Nephron (organoid): Measurements from ENCODE around the gene CFAP91.

Experiments used
- H3K27ac Mint-ChIP-seq, 3 experiments: 2 replicates each; pipeline ENCODE4 v1.8.0; 2020; ENCODE audit warnings: mixed read lengths in 3 of 3, mild to moderate bottlenecking in 2 of 3, moderate library complexity in 1 of 3
- H3K27me3 Mint-ChIP-seq: 2 replicates; pipeline ENCODE4 v1.8.0; 2021; ENCODE audit warnings: low read depth, mild to moderate bottlenecking, moderate library complexity, mixed read lengths
- H3K36me3 Mint-ChIP-seq: 2 replicates; pipeline ENCODE4 v1.8.0; 2020; ENCODE audit warnings: low read depth, mixed read lengths
- H3K4me1 Mint-ChIP-seq: 2 replicates; pipeline ENCODE4 v1.8.0; 2020; ENCODE audit warnings: mixed read lengths
- H3K4me3 Mint-ChIP-seq, 3 experiments: 2 replicates each; pipeline ENCODE4 v1.8.0; 2020; ENCODE audit warnings: mild to moderate bottlenecking in 3 of 3, mixed read lengths in 3 of 3, moderate library complexity in 2 of 3
- H3K9me3 Mint-ChIP-seq: 2 replicates; pipeline ENCODE4 v1.8.0; 2020; ENCODE audit warnings: mixed read lengths
- TF ChIP-seq, protein P1 (sequence below), 3 experiments: fragments of 200-600 bp; sonication (generic); IDR thresholded peaks; one replicate each; pipeline ENCODE4 v1.5.0; 2021; ENCODE audit warnings: antibody characterized with exemption in 3 of 3; ENCODE audit not compliant: unreplicated experiment in 3 of 3

Gene CFAP91

DNA sequence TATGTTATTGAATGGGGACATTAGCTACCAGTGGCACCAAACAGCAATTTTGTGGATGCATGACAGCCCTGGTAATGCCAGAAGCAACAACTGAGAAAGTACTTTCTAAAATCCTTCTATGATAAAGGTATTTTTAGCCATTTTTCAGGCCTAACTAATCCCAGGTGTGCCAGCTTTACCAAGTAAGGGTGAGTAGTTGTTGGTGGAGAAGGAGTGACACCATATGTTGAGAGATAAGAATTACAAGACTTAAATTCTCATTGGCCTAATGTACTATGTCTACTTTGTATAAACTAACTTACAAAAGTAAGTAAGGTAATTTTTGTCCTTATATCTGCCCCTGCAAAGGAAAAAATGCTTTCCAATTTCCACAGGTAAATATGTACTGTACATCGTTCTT lies 21.5 kb upstream of the CFAP91 start:
- TF ChIP-seq, protein P1, sequence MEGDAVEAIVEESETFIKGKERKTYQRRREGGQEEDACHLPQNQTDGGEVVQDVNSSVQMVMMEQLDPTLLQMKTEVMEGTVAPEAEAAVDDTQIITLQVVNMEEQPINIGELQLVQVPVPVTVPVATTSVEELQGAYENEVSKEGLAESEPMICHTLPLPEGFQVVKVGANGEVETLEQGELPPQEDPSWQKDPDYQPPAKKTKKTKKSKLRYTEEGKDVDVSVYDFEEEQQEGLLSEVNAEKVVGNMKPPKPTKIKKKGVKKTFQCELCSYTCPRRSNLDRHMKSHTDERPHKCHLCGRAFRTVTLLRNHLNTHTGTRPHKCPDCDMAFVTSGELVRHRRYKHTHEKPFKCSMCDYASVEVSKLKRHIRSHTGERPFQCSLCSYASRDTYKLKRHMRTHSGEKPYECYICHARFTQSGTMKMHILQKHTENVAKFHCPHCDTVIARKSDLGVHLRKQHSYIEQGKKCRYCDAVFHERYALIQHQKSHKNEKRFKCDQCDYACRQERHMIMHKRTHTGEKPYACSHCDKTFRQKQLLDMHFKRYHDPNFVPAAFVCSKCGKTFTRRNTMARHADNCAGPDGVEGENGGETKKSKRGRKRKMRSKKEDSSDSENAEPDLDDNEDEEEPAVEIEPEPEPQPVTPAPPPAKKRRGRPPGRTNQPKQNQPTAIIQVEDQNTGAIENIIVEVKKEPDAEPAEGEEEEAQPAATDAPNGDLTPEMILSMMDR (IDR thresholded peaks at IDR 0.05; ENCODE audit: unreplicated experiment in 3 of 3), result peak; percentile 54 to 68 (median 54)
- no peaks in the 10 kb centered on the region for H3K36me3 Mint-ChIP-seq
- H3K27me3 Mint-ChIP-seq, result no peaks in the 10 kb centered on the region
- no peak overlapping the region for H3K4me3 Mint-ChIP-seq
- H3K4me1 Mint-ChIP-seq, result peaks cover 12% of the 10 kb centered on the region
- no peak overlapping the region for H3K27ac Mint-ChIP-seq
- no peaks in the 10 kb centered on the region for H3K9me3 Mint-ChIP-seq

- TF ChIP-seq, protein P1 (IDR thresholded peaks at IDR 0.05; ENCODE audit: unreplicated experiment in 3 of 3), result no peak
- Mint-ChIP-seq H3K4me1 (no peaks in the 10 kb centered on the region), H3K27me3 (peaks cover 4% of the 10 kb centered on the region), H3K36me3 (no peaks in the 10 kb centered on the region), H3K27ac (no peak overlapping the region), H3K9me3 (peaks cover 5% of the 10 kb centered on the region), H3K4me3 (no peak overlapping the region)
These were observed 19.4 kb upstream of the CFAP91 start for GRCh38 chr3:119683421-119683820.

GRCh38 chr3:119690043-119690656 lies 12.7 kb upstream of the CFAP91 start:
- Mint-ChIP-seq H3K4me1 (no peaks in the 10 kb centered on the region), H3K27ac (no peak overlapping the region), H3K27me3 (peaks cover 9% of the 10 kb centered on the region), H3K36me3 (no peaks in the 10 kb centered on the region), H3K9me3 (peaks cover 5% of the 10 kb centered on the region), H3K4me3 (no peak overlapping the region)
- TF ChIP-seq, protein P1 (IDR thresholded peaks at IDR 0.05; ENCODE audit: unreplicated experiment in 3 of 3), result peak; percentile 19 to 54 (median 38)

DNA sequence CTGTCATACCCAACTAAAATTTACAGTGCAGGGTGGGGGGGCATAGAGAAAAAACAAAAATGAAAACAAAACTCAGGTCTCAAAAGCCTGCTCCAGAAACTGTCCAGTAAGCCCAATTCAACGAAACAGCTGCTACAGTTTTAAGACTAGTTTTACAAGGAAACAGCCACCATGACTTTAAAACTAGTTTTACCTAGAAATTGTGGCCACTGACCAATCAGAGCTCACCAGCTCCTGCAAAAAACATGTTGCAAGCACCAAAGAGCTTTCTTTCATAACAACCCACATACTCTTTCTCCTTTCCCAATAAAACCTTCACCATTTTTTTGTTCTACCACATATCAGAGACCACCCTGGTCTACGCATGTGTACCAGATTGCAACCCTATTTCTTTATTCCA lies 7.3 kb upstream of the CFAP91 start:
- TF ChIP-seq, protein P1 (IDR thresholded peaks at IDR 0.05; ENCODE audit: unreplicated experiment in 3 of 3), result no peak
- H3K36me3 Mint-ChIP-seq, result no peaks in the 10 kb centered on the region
- no peaks in the 10 kb centered on the region for H3K9me3 Mint-ChIP-seq
- H3K4me3 Mint-ChIP-seq, result no peak overlapping the region
- H3K27me3 Mint-ChIP-seq, result peaks cover 4% of the 10 kb centered on the region
- H3K4me1 Mint-ChIP-seq, result no peaks in the 10 kb centered on the region
- no peak overlapping the region for H3K27ac Mint-ChIP-seq

DNA sequence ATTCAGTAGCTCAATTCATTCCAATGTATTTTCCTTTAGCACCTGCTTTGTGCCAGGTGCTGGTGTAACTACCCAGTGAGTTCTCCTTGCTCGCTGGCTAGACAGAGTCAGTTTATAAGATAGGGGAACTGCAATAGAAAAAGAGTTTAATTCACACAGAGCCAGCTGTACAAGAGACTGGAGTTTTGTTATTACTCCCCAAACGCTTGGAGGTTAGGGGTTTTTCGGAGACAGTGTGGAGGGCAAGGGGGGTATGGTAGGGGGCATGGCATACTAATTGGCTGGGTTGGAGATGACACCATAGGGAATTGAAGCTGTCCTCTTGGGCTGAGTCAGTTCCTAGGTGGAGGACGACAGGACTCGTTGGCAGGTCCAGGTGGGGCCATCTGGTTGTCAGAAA lies 5.4 kb upstream of the CFAP91 start:
- TF ChIP-seq, protein P1 (IDR thresholded peaks at IDR 0.05; ENCODE audit: unreplicated experiment in 3 of 3), result no peak
- Mint-ChIP-seq H3K27me3 (no peaks in the 10 kb centered on the region), H3K27ac (no peak overlapping the region), H3K4me3 (no peak overlapping the region), H3K4me1 (no peaks in the 10 kb centered on the region), H3K36me3 (no peaks in the 10 kb centered on the region), H3K9me3 (no peaks in the 10 kb centered on the region)

- Mint-ChIP-seq H3K4me1 (peaks cover 9% of the 10 kb centered on the region), H3K36me3 (no peaks in the 10 kb centered on the region), H3K27me3 (peaks cover 4% of the 10 kb centered on the region), H3K9me3 (no peaks in the 10 kb centered on the region), H3K4me3 (no peak overlapping the region), H3K27ac (no peak overlapping the region)
- TF ChIP-seq, protein P1 (IDR thresholded peaks at IDR 0.05; ENCODE audit: unreplicated experiment in 3 of 3), result no peak
These were observed 2.4 kb upstream of the CFAP91 start for GRCh38 chr3:119700269-119700919.
